Measurements from ENCODE around the gene ARHGAP15. TPM values are rescaled to one million over a fixed set of nuclear protein-coding genes. Genes with fewer than 3 reads are reported as not detected.

The ARHGAP15 gene
- total RNA-seq, 3 donors from 2014 or later (not counting 1 experiment from before 2014, with no cell fraction given): 148 to 168 (median 165) TPM

DNA sequence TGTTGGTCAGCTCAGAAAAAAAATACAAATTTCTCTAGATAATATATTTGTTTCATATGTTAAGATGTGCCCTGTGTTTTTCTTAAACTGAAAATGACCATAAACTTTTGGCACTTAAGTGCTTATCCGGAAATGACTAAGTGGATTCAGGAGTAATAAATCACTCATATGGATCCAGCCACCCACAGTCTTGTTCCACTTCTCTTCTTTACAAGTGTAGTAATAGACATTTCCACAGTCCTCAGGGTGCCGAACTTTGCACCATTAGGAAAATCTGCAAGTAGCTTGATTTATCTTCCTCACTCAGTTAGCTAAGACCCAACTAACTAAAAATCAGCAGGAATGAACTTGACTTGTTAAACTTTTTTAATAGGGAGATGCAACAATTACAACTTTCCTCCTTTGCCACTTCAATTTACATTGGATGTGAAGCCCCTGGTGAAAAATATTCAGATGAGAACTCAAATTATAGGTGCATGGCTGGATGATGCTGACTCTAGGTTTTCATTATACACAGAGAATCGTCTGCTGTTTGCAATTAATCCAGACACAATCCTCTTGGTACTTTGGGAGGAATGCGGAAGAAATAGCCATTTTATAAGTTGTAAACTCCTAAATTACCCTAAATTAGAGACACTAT is 322.5 kb downstream of the ARHGAP15 start:
- ATAC-seq (no peak), DNase-seq (no peak)
- Histone ChIP-seq H3K4me3 (ENCODE audit: low read length) (no peak overlapping the region), H3K27ac (ENCODE audit: low read length) (no peak overlapping the region), H3K36me3 (ENCODE audit: control insufficient read depth, insufficient read depth, low read length) (peaks cover 2% of the 10 kb centered on the region), H3K4me1 (ENCODE audit: control insufficient read depth, insufficient read depth, low read length) (peaks cover 6% of the 10 kb centered on the region), H3K27me3 (ENCODE audit: control insufficient read depth, insufficient read depth, low read length) (no peaks in the 10 kb centered on the region), H3K9me3 (ENCODE audit: control insufficient read depth, insufficient read depth, low read length) (no peaks in the 10 kb centered on the region)
- H3K27me3 Mint-ChIP-seq (ENCODE audit: low read depth in 2 of 2): no peaks in the 10 kb centered on the region
- H3K4me3 Mint-ChIP-seq: no peak overlapping the region
- intact Hi-C loops (cut with micrococcal nuclease): loop anchor here (2.0 to 5.0 kb wide), 2 partner anchors 119 to 1807 kb away; no protein-coding TSS in a partner anchor
- H3K4me1 Mint-ChIP-seq: peaks cover 53% of the 10 kb centered on the region in 2 donors
- H3K27ac Mint-ChIP-seq: no peak overlapping the region
- no peaks in the 10 kb centered on the region for H3K36me3 Mint-ChIP-seq
- 72% methylated on average over 3 of the region's 4 CpGs for WGBS (ENCODE audit: insufficient coverage)
- TF ChIP-seq, protein P1, sequence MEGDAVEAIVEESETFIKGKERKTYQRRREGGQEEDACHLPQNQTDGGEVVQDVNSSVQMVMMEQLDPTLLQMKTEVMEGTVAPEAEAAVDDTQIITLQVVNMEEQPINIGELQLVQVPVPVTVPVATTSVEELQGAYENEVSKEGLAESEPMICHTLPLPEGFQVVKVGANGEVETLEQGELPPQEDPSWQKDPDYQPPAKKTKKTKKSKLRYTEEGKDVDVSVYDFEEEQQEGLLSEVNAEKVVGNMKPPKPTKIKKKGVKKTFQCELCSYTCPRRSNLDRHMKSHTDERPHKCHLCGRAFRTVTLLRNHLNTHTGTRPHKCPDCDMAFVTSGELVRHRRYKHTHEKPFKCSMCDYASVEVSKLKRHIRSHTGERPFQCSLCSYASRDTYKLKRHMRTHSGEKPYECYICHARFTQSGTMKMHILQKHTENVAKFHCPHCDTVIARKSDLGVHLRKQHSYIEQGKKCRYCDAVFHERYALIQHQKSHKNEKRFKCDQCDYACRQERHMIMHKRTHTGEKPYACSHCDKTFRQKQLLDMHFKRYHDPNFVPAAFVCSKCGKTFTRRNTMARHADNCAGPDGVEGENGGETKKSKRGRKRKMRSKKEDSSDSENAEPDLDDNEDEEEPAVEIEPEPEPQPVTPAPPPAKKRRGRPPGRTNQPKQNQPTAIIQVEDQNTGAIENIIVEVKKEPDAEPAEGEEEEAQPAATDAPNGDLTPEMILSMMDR (IDR thresholded peaks at IDR 0.05): no peak
- H3K9me3 Mint-ChIP-seq: no peaks in the 10 kb centered on the region

DNA sequence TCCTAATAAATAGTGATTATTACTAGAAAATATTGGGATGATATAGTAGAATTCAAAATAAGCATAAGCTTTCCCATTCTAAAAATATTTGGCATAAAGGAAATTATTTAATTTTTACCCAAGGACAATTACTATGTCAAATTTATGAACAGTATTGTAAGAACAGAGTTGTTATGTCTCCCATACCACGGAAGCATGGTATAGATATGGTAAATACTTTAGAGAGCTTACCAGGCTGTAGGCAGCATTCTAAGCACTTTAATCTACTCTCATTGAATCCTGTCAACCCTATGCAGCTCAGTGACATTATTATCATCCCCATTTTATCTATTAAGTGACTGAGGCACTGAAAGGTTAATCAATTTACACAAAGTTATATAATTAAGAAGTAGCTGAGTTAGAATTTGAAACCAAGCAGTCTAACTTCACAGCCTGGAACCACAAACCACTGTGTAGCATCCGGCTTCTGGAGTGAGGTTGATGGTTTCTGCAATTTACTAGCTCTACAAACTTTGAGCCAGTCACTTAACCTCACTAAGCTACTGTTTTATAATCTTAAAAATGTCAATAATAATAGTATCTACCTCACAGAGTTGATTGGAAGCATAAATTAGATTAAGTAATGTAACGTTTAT is 323.7 kb downstream of the ARHGAP15 start:
- Mint-ChIP-seq H3K36me3 (no peaks in the 10 kb centered on the region), H3K4me1 (peaks cover 46 to 47% of the 10 kb centered on the region in 2 donors)

DNA sequence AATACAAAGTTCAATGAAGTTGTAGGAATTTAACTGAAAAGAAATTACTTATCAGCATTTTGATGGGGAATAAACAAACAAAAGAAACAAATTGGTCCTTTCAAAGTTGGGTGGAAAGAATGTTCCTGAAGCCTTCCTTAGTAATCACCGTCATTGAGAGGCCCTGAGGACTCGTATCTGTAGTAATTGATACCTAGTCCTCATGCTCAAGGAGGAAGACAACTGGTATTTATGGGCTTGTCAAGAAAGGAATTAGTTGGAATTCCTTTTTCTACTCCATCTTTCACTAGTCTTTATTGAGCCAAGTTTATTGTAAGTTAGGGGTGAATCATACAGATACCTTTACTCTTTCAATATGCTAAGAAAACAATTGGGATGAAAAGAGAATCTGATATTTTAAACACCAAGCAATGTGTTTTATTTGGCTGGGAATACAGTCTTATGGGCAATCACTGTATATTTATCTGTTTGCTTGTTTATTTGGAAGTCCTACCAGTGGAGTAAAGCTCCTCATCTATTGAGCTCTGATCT is 324.8 kb downstream of the ARHGAP15 start:
- H3K36me3 Mint-ChIP-seq: no peaks in the 10 kb centered on the region
- DNase-seq (no peak), ATAC-seq (no peak)
- 93% methylated on average over 2 of the region's 2 CpGs for WGBS (ENCODE audit: insufficient coverage)
- peaks cover 44 to 46% of the 10 kb centered on the region in 2 donors for H3K4me1 Mint-ChIP-seq
- H3K9me3 Mint-ChIP-seq: no peaks in the 10 kb centered on the region
- peak overlapping the region; percentile 59 for H3K4me3 Mint-ChIP-seq
- no peak overlapping the region for H3K27ac Mint-ChIP-seq
- H3K27me3 Mint-ChIP-seq (ENCODE audit: low read depth in 2 of 2): no peaks in the 10 kb centered on the region
- intact Hi-C loops (cut with micrococcal nuclease): loop anchor here (2.0 to 5.0 kb wide), 2 partner anchors 122 to 1805 kb away; no protein-coding TSS in a partner anchor
- TF ChIP-seq, protein P1 (IDR thresholded peaks at IDR 0.05): no peak
- Histone ChIP-seq H3K4me1 (ENCODE audit: control insufficient read depth, insufficient read depth, low read length) (peaks cover 6% of the 10 kb centered on the region), H3K36me3 (ENCODE audit: control insufficient read depth, insufficient read depth, low read length) (peaks cover 4% of the 10 kb centered on the region), H3K4me3 (ENCODE audit: low read length) (no peak overlapping the region), H3K27me3 (ENCODE audit: control insufficient read depth, insufficient read depth, low read length) (no peaks in the 10 kb centered on the region), H3K27ac (ENCODE audit: low read length) (no peak overlapping the region), H3K9me3 (ENCODE audit: control insufficient read depth, insufficient read depth, low read length) (no peaks in the 10 kb centered on the region)

More for the DNA sequence above, 323.7 kb downstream of the ARHGAP15 start:
- no peak overlapping the region for H3K27ac ChIP-seq (ENCODE audit: low read length)
- Mint-ChIP-seq H3K9me3 (no peaks in the 10 kb centered on the region), H3K27ac (peak overlapping the region; percentile 25 to 79), H3K4me3 (peak overlapping the region; percentile 83), H3K27me3 (ENCODE audit: low read depth in 2 of 2) (no peaks in the 10 kb centered on the region)
- intact Hi-C loops (cut with micrococcal nuclease): loop anchor here (2.0 to 5.0 kb wide), 2 partner anchors 121 to 1806 kb away; no protein-coding TSS in a partner anchor
- DNase-seq (peak; percentile 47 to 69), ATAC-seq (peak; percentile 94 to 99 (median 94))
- WGBS (ENCODE audit: insufficient coverage): no CpG with 5 or more reads among the region's 3 CpGs
- no peaks in the 10 kb centered on the region for H3K27me3 ChIP-seq (ENCODE audit: control insufficient read depth, insufficient read depth, low read length)
- peaks cover 6% of the 10 kb centered on the region for H3K4me1 ChIP-seq (ENCODE audit: control insufficient read depth, insufficient read depth, low read length)
- H3K9me3 ChIP-seq (ENCODE audit: control insufficient read depth, insufficient read depth, low read length): no peaks in the 10 kb centered on the region
- no peak overlapping the region for H3K4me3 ChIP-seq (ENCODE audit: low read length)
- TF ChIP-seq, protein P1 (IDR thresholded peaks at IDR 0.05): no peak
- no peaks in the 10 kb centered on the region for H3K36me3 ChIP-seq (ENCODE audit: control insufficient read depth, insufficient read depth, low read length)

All from natural killer cell (primary cell).